Right renal cortex interstitium (tissue), 3 donors: ENCODE data around the gene CHCHD10. TPM values are rescaled to one million over a fixed set of nuclear protein-coding genes. Genes with fewer than 3 reads are reported as not detected.
"Not testable (repeated sequence)": the region's sequence is repeated elsewhere in the genome, so short reads cannot be mapped to it uniquely, and the experiment has no call there.

Experiments
- DNase-seq, 3 donors: peaks; one replicate each; pipeline ENCODE4 v3.0.0-alpha.2; 2013; ENCODE audit warnings: low read depth in 3 of 3, low spot score in 2 of 3
- polyA plus RNA-seq, 3 donors: library from polyadenylated mRNA; unstranded; fragments of 120-200 nt; gene quantifications; one replicate each; pipeline ENCODE4 v1.2.1, GENCODE V29; 2013; ENCODE audit not compliant: insufficient read length in 3 of 3

CHCHD10 gene
- polyA plus RNA-seq, 3 donors = 57.4 to 75.6 (median 61.0) TPM

GRCh38 chr22:23752090-23752691 lies 15.6 kb downstream of the CHCHD10 start:
- DNase-seq = no peak

GRCh38 chr22:23751441-23751996 lies 16.3 kb downstream of the CHCHD10 start:
- DNase-seq = no peak

GRCh38 chr22:23750714-23751440 lies 16.9 kb downstream of the CHCHD10 start, which contains the start of gene ZNF70:
Gene ZNF70, minus strand, starts transcription at chr22:23751112. Its CDS starts 5,972 bp downstream, at chr22:23745140.
- peak; percentile 57 to 81 (median 61) for DNase-seq

GRCh38 chr22:23750367-23750713 lies 17.4 kb downstream of the CHCHD10 start:
- DNase-seq = no peak

GRCh38 chr22:23749841-23750301 lies 17.9 kb downstream of the CHCHD10 start:
- DNase-seq = no peak

- DNase-seq = no peak
These were observed 22.0 kb downstream of the CHCHD10 start for GRCh38 chr22:23745791-23746190.

GRCh38 chr22:23744485-23744884 lies 23.3 kb downstream of the CHCHD10 start:
- no peak for DNase-seq

GRCh38 chr22:23744001-23744400 lies 23.8 kb downstream of the CHCHD10 start:
- DNase-seq = no peak

- no peak for DNase-seq
These were observed 24.5 kb downstream of the CHCHD10 start for GRCh38 chr22:23743303-23743705.

GRCh38 chr22:23742505-23743264 lies 25.1 kb downstream of the CHCHD10 start:
- DNase-seq = no peak

GRCh38 chr22:23737696-23738095 lies 30.1 kb downstream of the CHCHD10 start:
- no peak for DNase-seq

GRCh38 chr22:23728108-23728507 lies 39.7 kb downstream of the CHCHD10 start:
- DNase-seq = not testable (repeated sequence)

- DNase-seq = no peak
These were observed 45.0 kb downstream of the CHCHD10 start for GRCh38 chr22:23722724-23723123.

GRCh38 chr22:23722160-23722559 lies 45.6 kb downstream of the CHCHD10 start:
- no peak for DNase-seq

GRCh38 chr22:23720855-23721254 lies 46.9 kb downstream of the CHCHD10 start:
- no peak for DNase-seq

GRCh38 chr22:23718371-23719165 lies 49.2 kb downstream of the CHCHD10 start:
- no peak for DNase-seq

GRCh38 chr22:23716811-23717801 lies 50.7 kb downstream of the CHCHD10 start:
- peak; percentile 68 to 76 (median 75) for DNase-seq
